NB4 (cell line): ENCODE results near the gene CDH8.

ENCODE experiments used
- MYC ChIP-seq: IDR thresholded peaks from 2 replicates; pipeline ENCODE4 v1.6.1; 2011; ENCODE audit warnings: low read depth, low read length
- POLR2A ChIP-seq: IDR thresholded peaks from 2 replicates; pipeline ENCODE4 v1.6.1; 2011; ENCODE audit warnings: mild to moderate bottlenecking; ENCODE audit not compliant: insufficient read length; ENCODE audit errors: extremely low read depth
- TF ChIP-seq, protein P1 (sequence below): IDR thresholded peaks from one replicate; pipeline ENCODE4 v1.5.1; 2012; ENCODE audit warnings: low read depth, low read length

DNA sequence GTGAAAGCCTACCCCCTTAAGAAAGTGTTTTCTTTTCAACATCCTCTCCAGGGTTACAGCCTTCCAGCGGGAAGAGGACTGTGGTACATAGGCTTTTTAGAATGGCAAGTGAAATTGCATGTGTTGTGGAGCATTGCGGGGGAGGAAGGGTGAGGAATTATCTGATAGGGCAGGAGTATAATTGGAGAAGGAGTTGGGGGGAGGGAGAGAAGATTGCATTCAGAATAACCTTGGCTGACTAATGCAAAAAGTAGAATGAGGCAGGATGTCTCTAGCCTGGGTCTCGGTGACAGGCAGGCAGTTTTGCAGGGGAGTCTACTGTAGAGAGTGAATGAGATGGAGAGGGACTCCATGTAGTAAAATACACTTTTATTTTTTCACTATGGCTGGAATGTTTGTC lies 2.4 kb upstream of the CDH8 start:
- TF ChIP-seq, protein P1, sequence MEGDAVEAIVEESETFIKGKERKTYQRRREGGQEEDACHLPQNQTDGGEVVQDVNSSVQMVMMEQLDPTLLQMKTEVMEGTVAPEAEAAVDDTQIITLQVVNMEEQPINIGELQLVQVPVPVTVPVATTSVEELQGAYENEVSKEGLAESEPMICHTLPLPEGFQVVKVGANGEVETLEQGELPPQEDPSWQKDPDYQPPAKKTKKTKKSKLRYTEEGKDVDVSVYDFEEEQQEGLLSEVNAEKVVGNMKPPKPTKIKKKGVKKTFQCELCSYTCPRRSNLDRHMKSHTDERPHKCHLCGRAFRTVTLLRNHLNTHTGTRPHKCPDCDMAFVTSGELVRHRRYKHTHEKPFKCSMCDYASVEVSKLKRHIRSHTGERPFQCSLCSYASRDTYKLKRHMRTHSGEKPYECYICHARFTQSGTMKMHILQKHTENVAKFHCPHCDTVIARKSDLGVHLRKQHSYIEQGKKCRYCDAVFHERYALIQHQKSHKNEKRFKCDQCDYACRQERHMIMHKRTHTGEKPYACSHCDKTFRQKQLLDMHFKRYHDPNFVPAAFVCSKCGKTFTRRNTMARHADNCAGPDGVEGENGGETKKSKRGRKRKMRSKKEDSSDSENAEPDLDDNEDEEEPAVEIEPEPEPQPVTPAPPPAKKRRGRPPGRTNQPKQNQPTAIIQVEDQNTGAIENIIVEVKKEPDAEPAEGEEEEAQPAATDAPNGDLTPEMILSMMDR: no peak
- TF ChIP-seq POLR2A: no peak
- no peak for TF ChIP-seq MYC
